Stimulated activated naive B cell treated with anti-CD40 and anti-IgM and Interleukin-4, amounts not matched to agents 10 μg/mL and 1 μg/mL and 100 μg/mL, for 72 hours (primary cell): ENCODE data around the gene KCNK10.
A peak's percentile ranks its signal among the peaks of the same experiment; 100 is the strongest.

Source experiments
- ATAC-seq, 2 donors: fragments of 150-1000 bp; cut with Tn5 transposase; replicated peaks; 2 replicates each; pipeline ENCODE4 v1.10.0; 2021; ENCODE audit warnings: moderate library complexity in 1 of 2
- DNase-seq: peaks from one replicate; pipeline ENCODE4 v3.0.0; 2021
- H3K27ac Mint-ChIP-seq: one replicate; pipeline ENCODE4 v1.8.0; 2022; ENCODE audit warnings: mild to moderate bottlenecking, mixed read lengths
- H3K27me3 Mint-ChIP-seq, 2 donors: one replicate each; pipeline ENCODE4 v1.8.0; 2022; ENCODE audit warnings: mixed read lengths in 2 of 2
- H3K36me3 Mint-ChIP-seq, 2 donors: one replicate each; pipeline ENCODE4 v1.8.0; 2022; ENCODE audit warnings: mixed read lengths in 2 of 2, mild to moderate bottlenecking in 1 of 2
- H3K4me1 Mint-ChIP-seq, 2 donors: one replicate each; pipeline ENCODE4 v1.8.0; 2022; ENCODE audit warnings: mixed read lengths in 2 of 2, mild to moderate bottlenecking in 1 of 2
- H3K4me3 Mint-ChIP-seq, 2 donors: one replicate each; pipeline ENCODE4 v1.8.0; 2022; ENCODE audit warnings: mild to moderate bottlenecking in 2 of 2, mixed read lengths in 2 of 2, moderate library complexity in 1 of 2
- H3K9me3 Mint-ChIP-seq, 2 donors: one replicate each; pipeline ENCODE4 v1.8.0; 2022; ENCODE audit warnings: mixed read lengths in 2 of 2, mild to moderate bottlenecking in 1 of 2

Gene KCNK10

GRCh38 chr14:88323086-88323522 is at the start of gene KCNK10:
Gene KCNK10, minus strand, starts transcription at chr14:88323269. Its CDS starts 471 bp downstream, at chr14:88322798.
- Mint-ChIP-seq H3K27me3 (peaks cover 45 to 48% of the 10 kb centered on the region in 2 donors), H3K36me3 (peaks cover 2 to 3% of the 10 kb centered on the region in 2 donors), H3K9me3 (no peaks in the 10 kb centered on the region), H3K27ac (no peak within 1 kb of the TSS), H3K4me3 (peak within 1 kb of the TSS; percentile 88), H3K4me1 (peaks cover 6 to 12% of the 10 kb centered on the region in 2 donors)
- DNase-seq (no peak), ATAC-seq (peak; percentile 12 to 24)

- DNase-seq: no peak
- Mint-ChIP-seq H3K4me3 (no peak overlapping the region), H3K36me3 (no peaks in the 10 kb centered on the region), H3K4me1 (no peaks in the 10 kb centered on the region), H3K27me3 (peaks cover 49 to 54% of the 10 kb centered on the region in 2 donors), H3K9me3 (peaks cover 0 to 4% of the 10 kb centered on the region in 2 donors), H3K27ac (no peak overlapping the region)
- ATAC-seq: no peak
Observed at GRCh38 chr14:88369496-88369895, 46.4 kb upstream of the KCNK10 start.

- Mint-ChIP-seq H3K4me3 (no peak overlapping the region), H3K36me3 (peaks cover 0 to 4% of the 10 kb centered on the region in 2 donors), H3K27ac (no peak overlapping the region), H3K4me1 (no peaks in the 10 kb centered on the region), H3K27me3 (peaks cover 25 to 34% of the 10 kb centered on the region in 2 donors), H3K9me3 (peaks cover 6 to 8% of the 10 kb centered on the region in 2 donors)
- DNase-seq: no peak
- ATAC-seq: no peak
Observed at GRCh38 chr14:88364710-88365413, 41.8 kb upstream of the KCNK10 start.

GRCh38 chr14:88363644-88364043 is 40.6 kb upstream of the KCNK10 start:
- H3K4me3 Mint-ChIP-seq: no peak overlapping the region
- H3K27ac Mint-ChIP-seq: no peak overlapping the region
- DNase-seq (no peak), ATAC-seq (no peak)
- peaks cover 0 to 4% of the 10 kb centered on the region in 2 donors for H3K36me3 Mint-ChIP-seq
- peaks cover 21 to 23% of the 10 kb centered on the region in 2 donors for H3K27me3 Mint-ChIP-seq
- peaks cover 6 to 8% of the 10 kb centered on the region in 2 donors for H3K9me3 Mint-ChIP-seq
- H3K4me1 Mint-ChIP-seq: no peaks in the 10 kb centered on the region

- ATAC-seq (no peak), DNase-seq (no peak)
- H3K9me3 Mint-ChIP-seq: peaks cover 10 to 11% of the 10 kb centered on the region in 2 donors
- H3K27me3 Mint-ChIP-seq: peaks cover 24 to 30% of the 10 kb centered on the region in 2 donors
- H3K36me3 Mint-ChIP-seq: peaks cover 0 to 4% of the 10 kb centered on the region in 2 donors
- no peaks in the 10 kb centered on the region for H3K4me1 Mint-ChIP-seq
- H3K4me3 Mint-ChIP-seq: no peak overlapping the region
- no peak overlapping the region for H3K27ac Mint-ChIP-seq
Observed at GRCh38 chr14:88359500-88359899, 36.4 kb upstream of the KCNK10 start.

- ATAC-seq (no peak), DNase-seq (no peak)
- H3K27ac Mint-ChIP-seq: no peak overlapping the region
- H3K9me3 Mint-ChIP-seq: peaks cover 4% of the 10 kb centered on the region in 2 donors
- peaks cover 10 to 23% of the 10 kb centered on the region in 2 donors for H3K27me3 Mint-ChIP-seq
- no peaks in the 10 kb centered on the region for H3K36me3 Mint-ChIP-seq
- no peak overlapping the region for H3K4me3 Mint-ChIP-seq
- H3K4me1 Mint-ChIP-seq: no peaks in the 10 kb centered on the region
Observed at GRCh38 chr14:88354358-88354757, 31.3 kb upstream of the KCNK10 start.

- DNase-seq: no peak
- H3K27me3 Mint-ChIP-seq: peaks cover under 1 to 14% of the 10 kb centered on the region in 2 donors
- no peaks in the 10 kb centered on the region for H3K4me1 Mint-ChIP-seq
- ATAC-seq: no peak
- no peaks in the 10 kb centered on the region for H3K9me3 Mint-ChIP-seq
- H3K36me3 Mint-ChIP-seq: no peaks in the 10 kb centered on the region
- no peak overlapping the region for H3K27ac Mint-ChIP-seq
- no peak overlapping the region for H3K4me3 Mint-ChIP-seq
Observed at GRCh38 chr14:88352698-88353097, 29.6 kb upstream of the KCNK10 start.

- Mint-ChIP-seq H3K36me3 (no peaks in the 10 kb centered on the region), H3K27ac (no peak overlapping the region), H3K4me3 (no peak overlapping the region), H3K9me3 (no peaks in the 10 kb centered on the region), H3K4me1 (no peaks in the 10 kb centered on the region), H3K27me3 (peaks cover 0 to 13% of the 10 kb centered on the region in 2 donors)
- ATAC-seq (no peak), DNase-seq (no peak)
Observed at GRCh38 chr14:88351966-88352691, 29.1 kb upstream of the KCNK10 start.

- Mint-ChIP-seq H3K36me3 (no peaks in the 10 kb centered on the region), H3K9me3 (no peaks in the 10 kb centered on the region), H3K27me3 (peaks cover 0 to 11% of the 10 kb centered on the region in 2 donors), H3K4me3 (no peak overlapping the region), H3K4me1 (no peaks in the 10 kb centered on the region), H3K27ac (no peak overlapping the region)
- ATAC-seq: no peak
- no peak for DNase-seq
Observed at GRCh38 chr14:88348546-88348945, 25.5 kb upstream of the KCNK10 start.

GRCh38 chr14:88346048-88346639 is 23.1 kb upstream of the KCNK10 start:
- no peak overlapping the region for H3K4me3 Mint-ChIP-seq
- no peaks in the 10 kb centered on the region for H3K4me1 Mint-ChIP-seq
- no peaks in the 10 kb centered on the region for H3K9me3 Mint-ChIP-seq

GRCh38 chr14:88342980-88343379 is 19.9 kb upstream of the KCNK10 start:
- no peak overlapping the region for H3K4me3 Mint-ChIP-seq
- no peaks in the 10 kb centered on the region for H3K9me3 Mint-ChIP-seq
- H3K36me3 Mint-ChIP-seq: no peaks in the 10 kb centered on the region
- ATAC-seq (no peak), DNase-seq (no peak)
- H3K27ac Mint-ChIP-seq: no peak overlapping the region
- peaks cover 0 to 8% of the 10 kb centered on the region in 2 donors for H3K27me3 Mint-ChIP-seq
- no peaks in the 10 kb centered on the region for H3K4me1 Mint-ChIP-seq

More at GRCh38 chr14:88346048-88346639, 23.1 kb upstream of the KCNK10 start:
- ATAC-seq (no peak), DNase-seq (no peak)
- Mint-ChIP-seq H3K36me3 (no peaks in the 10 kb centered on the region), H3K27me3 (peaks cover 0 to 8% of the 10 kb centered on the region in 2 donors), H3K27ac (no peak overlapping the region)

- Mint-ChIP-seq H3K27me3 (peaks cover 3 to 25% of the 10 kb centered on the region in 2 donors), H3K4me1 (no peaks in the 10 kb centered on the region), H3K27ac (no peak overlapping the region), H3K9me3 (no peaks in the 10 kb centered on the region), H3K4me3 (no peak overlapping the region), H3K36me3 (no peaks in the 10 kb centered on the region)
- DNase-seq (no peak), ATAC-seq (no peak)
Observed at GRCh38 chr14:88340357-88340756, 17.3 kb upstream of the KCNK10 start.

- H3K4me1 Mint-ChIP-seq: no peaks in the 10 kb centered on the region
- H3K36me3 Mint-ChIP-seq: no peaks in the 10 kb centered on the region
- H3K27ac Mint-ChIP-seq: no peak overlapping the region
- H3K4me3 Mint-ChIP-seq: no peak overlapping the region
- peaks cover 26 to 65% of the 10 kb centered on the region in 2 donors for H3K27me3 Mint-ChIP-seq
- no peak for DNase-seq
- ATAC-seq: no peak
- H3K9me3 Mint-ChIP-seq: no peaks in the 10 kb centered on the region
Observed at GRCh38 chr14:88333036-88333435, 10.0 kb upstream of the KCNK10 start.

GRCh38 chr14:88327497-88327896 is 4.4 kb upstream of the KCNK10 start:
- peaks cover 6 to 12% of the 10 kb centered on the region in 2 donors for H3K4me1 Mint-ChIP-seq
- ATAC-seq (no peak), DNase-seq (no peak)
- peaks cover 59 to 67% of the 10 kb centered on the region in 2 donors for H3K27me3 Mint-ChIP-seq
- H3K9me3 Mint-ChIP-seq: no peaks in the 10 kb centered on the region
- peaks cover 2 to 3% of the 10 kb centered on the region in 2 donors for H3K36me3 Mint-ChIP-seq
- H3K4me3 Mint-ChIP-seq: no peak overlapping the region
- no peak overlapping the region for H3K27ac Mint-ChIP-seq
